Measurements from ENCODE around the gene CEP170B.
"Not testable (repeated sequence)": the region's sequence is repeated elsewhere in the genome, so short reads cannot be mapped to it uniquely, and the experiment has no call there.

CEP170B gene

DNA sequence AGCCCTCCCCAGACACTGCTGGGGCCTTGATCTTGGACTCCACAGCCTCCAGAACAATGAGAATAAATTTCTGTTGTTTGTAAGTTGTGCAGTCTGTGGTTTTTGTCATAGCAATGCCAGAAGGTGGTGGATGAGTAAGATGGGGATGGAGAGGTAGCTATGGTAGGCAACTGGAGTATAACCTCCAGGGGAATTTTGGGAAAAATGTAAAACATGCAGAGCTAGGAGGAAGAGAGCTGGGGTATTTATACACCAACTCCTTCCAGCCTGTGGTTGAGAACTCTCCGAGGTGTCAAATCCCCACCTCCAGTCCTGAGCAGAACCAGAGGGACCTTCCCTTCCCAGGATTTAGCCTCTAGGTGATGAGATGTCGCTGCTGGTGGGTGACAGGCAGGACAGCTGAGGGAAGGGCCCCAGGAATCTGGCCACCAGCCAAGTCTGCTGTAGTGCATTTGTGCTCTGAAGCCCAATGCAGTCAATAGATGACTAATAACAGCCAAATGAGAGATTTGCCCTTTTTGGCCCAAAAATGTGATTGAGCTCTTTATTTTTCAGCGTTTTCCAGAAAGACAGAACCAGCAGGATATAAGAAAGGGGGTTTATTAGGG, 19.1 kb upstream of the CEP170B start:
- Histone ChIP-seq H3K27me3 (replicated peaks) (peaks cover 37% of the 10 kb centered on the region), H3K4me3 (ENCODE audit: low read depth, low read length) (no peak overlapping the region), H3K36me3 (replicated peaks) (no peaks in the 10 kb centered on the region), H3K27ac (no peak overlapping the region)
- TF ChIP-seq, protein P1, sequence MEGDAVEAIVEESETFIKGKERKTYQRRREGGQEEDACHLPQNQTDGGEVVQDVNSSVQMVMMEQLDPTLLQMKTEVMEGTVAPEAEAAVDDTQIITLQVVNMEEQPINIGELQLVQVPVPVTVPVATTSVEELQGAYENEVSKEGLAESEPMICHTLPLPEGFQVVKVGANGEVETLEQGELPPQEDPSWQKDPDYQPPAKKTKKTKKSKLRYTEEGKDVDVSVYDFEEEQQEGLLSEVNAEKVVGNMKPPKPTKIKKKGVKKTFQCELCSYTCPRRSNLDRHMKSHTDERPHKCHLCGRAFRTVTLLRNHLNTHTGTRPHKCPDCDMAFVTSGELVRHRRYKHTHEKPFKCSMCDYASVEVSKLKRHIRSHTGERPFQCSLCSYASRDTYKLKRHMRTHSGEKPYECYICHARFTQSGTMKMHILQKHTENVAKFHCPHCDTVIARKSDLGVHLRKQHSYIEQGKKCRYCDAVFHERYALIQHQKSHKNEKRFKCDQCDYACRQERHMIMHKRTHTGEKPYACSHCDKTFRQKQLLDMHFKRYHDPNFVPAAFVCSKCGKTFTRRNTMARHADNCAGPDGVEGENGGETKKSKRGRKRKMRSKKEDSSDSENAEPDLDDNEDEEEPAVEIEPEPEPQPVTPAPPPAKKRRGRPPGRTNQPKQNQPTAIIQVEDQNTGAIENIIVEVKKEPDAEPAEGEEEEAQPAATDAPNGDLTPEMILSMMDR (IDR thresholded peaks at IDR 0.05; ENCODE audit: low read depth, low read length, missing control alignments) = no peak
- no peak for DNase-seq
- in situ Hi-C loops (cut with HindIII; ENCODE audit: low pct_ligation_motif_present, low sequenced_read_pairs) = no loop called here

DNA sequence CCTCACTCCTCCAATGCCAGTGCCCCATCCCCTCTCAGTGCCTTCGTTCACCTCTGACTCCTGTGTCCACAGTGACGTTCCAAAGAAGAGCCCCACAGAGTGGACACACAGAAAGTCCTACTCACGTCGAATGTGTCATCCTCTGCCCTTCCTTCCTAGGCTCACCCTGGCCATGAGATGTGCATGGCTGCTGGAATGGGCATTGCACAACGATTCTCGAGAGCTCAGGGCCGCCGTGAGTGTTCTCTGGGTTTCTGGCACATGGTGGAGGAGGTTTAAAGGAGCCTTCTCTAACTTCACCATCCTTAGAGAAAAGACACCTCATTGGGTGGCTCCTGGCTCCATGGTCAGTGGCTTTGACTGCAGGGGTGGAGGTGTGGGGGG, 12.8 kb upstream of the CEP170B start:
- no peaks in the 10 kb centered on the region for H3K36me3 ChIP-seq (replicated peaks)
- in situ Hi-C loops (cut with HindIII; ENCODE audit: low pct_ligation_motif_present, low sequenced_read_pairs) = no loop called here
- H3K27ac ChIP-seq = no peak overlapping the region
- DNase-seq = no peak
- H3K27me3 ChIP-seq (replicated peaks) = peaks cover 4% of the 10 kb centered on the region
- H3K4me3 ChIP-seq (ENCODE audit: low read depth, low read length) = no peak overlapping the region
- TF ChIP-seq, protein P1 (IDR thresholded peaks at IDR 0.05; ENCODE audit: low read depth, low read length, missing control alignments) = no peak

DNA sequence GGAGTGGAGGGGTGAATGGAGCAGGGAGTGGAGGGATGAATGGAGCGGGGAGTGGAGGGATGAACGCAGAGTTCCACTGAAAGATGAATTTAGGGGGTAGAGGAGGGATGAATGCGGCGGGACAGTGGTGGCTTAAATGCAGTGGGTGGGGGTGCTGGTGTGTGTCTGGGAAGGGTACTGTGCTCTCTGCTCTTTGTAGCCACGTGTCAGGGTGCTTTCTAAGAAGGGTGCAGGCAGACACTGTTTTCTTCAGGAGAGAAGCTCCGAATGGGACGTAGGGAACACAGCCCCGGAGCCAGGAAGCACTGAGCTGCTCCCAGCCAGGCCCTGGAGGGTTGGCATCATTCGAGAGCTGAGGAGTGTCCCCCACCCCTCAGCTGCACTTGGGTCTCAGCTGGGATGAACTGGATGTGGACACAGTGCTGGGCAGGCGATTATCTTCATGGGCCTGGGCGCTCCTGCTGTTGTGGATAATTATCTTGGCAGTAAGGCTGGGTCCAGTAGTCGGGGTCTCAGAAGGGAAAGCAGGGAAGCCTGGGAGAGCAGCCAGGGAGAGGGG, 9.5 kb upstream of the CEP170B start:
- Histone ChIP-seq H3K36me3 (replicated peaks) (no peaks in the 10 kb centered on the region), H3K27ac (no peak overlapping the region), H3K4me3 (ENCODE audit: low read depth, low read length) (no peak overlapping the region), H3K27me3 (replicated peaks) (peaks cover 4% of the 10 kb centered on the region)
- TF ChIP-seq, protein P1 (IDR thresholded peaks at IDR 0.05; ENCODE audit: low read depth, low read length, missing control alignments) = no peak
- DNase-seq = no peak
- in situ Hi-C loops (cut with HindIII; ENCODE audit: low pct_ligation_motif_present, low sequenced_read_pairs) = no loop called here

DNA sequence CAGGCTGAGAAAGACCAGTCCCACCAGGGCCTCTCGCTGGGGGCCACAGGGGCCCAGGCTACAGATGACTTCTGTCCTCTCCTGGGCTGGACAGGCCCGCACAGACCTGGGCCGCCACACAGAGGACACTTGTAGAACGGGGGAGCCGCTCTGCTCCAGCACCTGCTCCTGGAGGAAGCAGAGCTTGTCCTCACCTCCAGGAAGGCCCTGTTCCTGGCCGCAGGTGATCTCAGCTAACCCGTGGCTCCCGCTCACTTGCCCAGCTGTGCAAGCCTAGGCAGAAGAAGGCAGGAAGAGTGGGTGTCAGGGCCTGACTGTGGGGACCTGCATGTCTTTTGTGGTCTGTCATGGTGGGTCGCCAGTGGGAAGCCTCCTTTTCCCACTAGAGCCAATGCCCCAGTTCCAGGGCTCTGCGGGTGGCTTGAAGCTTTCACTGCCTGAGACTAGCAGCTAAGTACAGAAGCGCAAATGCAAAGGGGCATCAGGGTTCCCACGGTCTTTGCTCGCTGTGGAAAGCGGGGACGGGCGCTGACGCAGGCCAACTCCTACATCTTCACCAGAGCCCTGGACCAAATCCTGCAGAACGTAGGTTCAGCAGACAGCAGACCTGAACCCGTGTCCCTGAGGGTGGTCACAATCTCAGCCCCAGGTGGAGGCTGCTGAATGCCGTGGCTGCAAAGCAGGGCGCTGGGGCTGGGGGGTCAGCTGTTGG, 8.8 kb upstream of the CEP170B start:
- no peak for DNase-seq
- H3K36me3 ChIP-seq (replicated peaks) = no peaks in the 10 kb centered on the region
- in situ Hi-C loops (cut with HindIII; ENCODE audit: low pct_ligation_motif_present, low sequenced_read_pairs) = no loop called here
- H3K27ac ChIP-seq = no peak overlapping the region
- no peak overlapping the region for H3K4me3 ChIP-seq (ENCODE audit: low read depth, low read length)
- TF ChIP-seq, protein P1 (IDR thresholded peaks at IDR 0.05; ENCODE audit: low read depth, low read length, missing control alignments) = no peak
- H3K27me3 ChIP-seq (replicated peaks) = peaks cover 4% of the 10 kb centered on the region

DNA sequence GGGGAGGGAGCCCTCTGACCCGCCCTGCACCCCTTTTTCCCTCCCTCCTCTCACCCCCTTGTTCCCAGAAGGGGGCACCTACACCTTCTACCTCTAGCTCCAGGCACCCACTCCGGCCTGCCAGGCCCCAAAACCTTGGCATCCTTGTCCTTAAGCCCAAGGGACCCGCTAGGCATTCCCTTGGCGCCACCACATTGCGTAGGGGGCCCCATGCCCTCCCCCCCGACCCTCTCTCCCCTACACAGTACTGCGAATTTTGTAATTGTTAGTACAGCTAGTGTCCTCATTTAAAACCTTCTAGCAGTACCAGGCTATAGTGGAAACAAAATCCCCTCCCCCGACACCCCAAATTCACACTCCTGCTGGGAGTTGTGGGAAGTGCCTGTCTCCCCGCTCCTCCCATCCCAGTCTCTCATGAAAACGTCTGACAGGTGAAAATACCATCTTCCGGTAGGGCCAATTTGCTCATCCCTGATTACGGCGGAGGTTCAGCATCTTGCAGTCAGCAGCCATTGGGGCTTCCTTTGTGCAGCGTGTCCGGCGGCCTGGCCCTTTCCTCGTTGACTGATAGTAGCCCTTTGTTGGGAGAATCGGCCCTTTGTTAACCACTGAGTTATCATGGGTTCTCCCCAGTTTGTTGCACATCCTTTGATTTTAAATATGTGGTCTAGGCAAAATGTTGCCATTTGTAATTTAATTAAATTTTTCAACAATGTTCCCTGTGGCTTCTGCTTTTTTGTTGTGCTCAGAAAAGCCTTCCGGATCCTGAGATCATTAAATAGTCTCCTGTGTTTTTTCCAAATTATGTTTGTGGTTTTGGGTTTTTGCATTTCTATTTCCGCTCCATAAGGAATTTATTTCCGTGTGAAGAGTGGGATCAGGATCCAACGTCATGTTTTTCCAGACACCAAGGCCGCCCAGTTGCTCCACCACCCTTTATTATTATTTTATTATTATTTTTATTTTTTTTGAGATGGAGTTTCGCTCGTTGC, 7.9 kb upstream of the CEP170B start:
- Histone ChIP-seq H3K36me3 (replicated peaks) (no peaks in the 10 kb centered on the region), H3K4me3 (ENCODE audit: low read depth, low read length) (no peak overlapping the region), H3K27me3 (replicated peaks) (peaks cover 4% of the 10 kb centered on the region), H3K27ac (no peak overlapping the region)
- in situ Hi-C loops (cut with HindIII; ENCODE audit: low pct_ligation_motif_present, low sequenced_read_pairs) = no loop called here
- DNase-seq = no peak
- TF ChIP-seq, protein P1 (IDR thresholded peaks at IDR 0.05; ENCODE audit: low read depth, low read length, missing control alignments) = no peak

DNA sequence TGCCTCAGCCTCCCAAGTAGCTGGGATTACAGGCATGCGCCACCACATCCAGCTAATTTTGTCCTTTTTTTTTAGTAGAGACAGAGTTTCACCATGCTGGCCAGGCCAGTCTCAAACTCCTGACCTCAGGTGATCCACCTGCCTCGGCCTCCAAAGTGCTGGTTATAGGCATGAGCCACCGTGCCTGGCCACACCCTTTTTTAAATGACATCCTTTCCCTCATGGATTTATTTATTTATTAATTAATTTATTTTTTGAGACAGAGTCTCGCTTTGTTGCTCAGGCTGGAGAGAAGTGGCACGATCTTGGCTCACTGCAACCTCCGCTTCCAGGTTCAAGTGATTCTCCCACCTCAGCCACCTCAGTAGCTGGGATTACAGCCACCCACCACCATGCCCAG, 7.1 kb upstream of the CEP170B start:
- in situ Hi-C loops (cut with HindIII; ENCODE audit: low pct_ligation_motif_present, low sequenced_read_pairs) = not testable (repeated sequence)

More for the DNA sequence above, 7.1 kb upstream of the CEP170B start:
- DNase-seq; H3K27me3 ChIP-seq (replicated peaks); H3K4me3 ChIP-seq (ENCODE audit: low read depth, low read length); H3K27ac ChIP-seq; H3K36me3 ChIP-seq (replicated peaks): not testable (repeated sequence)

Measured in brain microvascular endothelial cell (primary cell).